Measurements from ENCODE around the gene ADAM23. TPM values are rescaled to one million over a fixed set of nuclear protein-coding genes. Genes with fewer than 3 reads are reported as not detected.

ADAM23 gene
- total RNA-seq, 1 donor from 2014 or later = 8.5 TPM

DNA sequence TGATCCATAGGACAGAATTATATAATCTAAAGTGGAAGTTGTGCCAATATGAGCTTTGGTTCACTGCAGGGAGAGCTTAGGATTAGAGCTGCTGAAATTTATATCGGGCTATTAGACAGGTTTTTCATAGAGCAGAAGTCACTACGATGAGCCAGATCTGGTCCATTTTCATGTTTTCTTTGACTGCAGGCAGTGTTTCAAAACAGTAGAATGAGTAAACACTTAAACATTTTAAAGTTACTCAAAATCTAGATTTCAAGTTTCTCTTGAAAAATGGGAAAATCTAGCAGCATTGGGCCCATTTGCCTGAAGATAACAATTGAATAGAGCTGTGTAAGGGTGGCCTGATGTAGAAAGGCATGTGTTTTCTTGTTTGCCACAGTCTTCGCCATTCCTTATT, 14.5 kb upstream of the ADAM23 start:
- no peaks in the 10 kb centered on the region for H3K36me3 Mint-ChIP-seq
- TF ChIP-seq, protein P1, sequence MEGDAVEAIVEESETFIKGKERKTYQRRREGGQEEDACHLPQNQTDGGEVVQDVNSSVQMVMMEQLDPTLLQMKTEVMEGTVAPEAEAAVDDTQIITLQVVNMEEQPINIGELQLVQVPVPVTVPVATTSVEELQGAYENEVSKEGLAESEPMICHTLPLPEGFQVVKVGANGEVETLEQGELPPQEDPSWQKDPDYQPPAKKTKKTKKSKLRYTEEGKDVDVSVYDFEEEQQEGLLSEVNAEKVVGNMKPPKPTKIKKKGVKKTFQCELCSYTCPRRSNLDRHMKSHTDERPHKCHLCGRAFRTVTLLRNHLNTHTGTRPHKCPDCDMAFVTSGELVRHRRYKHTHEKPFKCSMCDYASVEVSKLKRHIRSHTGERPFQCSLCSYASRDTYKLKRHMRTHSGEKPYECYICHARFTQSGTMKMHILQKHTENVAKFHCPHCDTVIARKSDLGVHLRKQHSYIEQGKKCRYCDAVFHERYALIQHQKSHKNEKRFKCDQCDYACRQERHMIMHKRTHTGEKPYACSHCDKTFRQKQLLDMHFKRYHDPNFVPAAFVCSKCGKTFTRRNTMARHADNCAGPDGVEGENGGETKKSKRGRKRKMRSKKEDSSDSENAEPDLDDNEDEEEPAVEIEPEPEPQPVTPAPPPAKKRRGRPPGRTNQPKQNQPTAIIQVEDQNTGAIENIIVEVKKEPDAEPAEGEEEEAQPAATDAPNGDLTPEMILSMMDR (IDR thresholded peaks at IDR 0.05; ENCODE audit: unreplicated experiment) = no peak
- no peaks in the 10 kb centered on the region for H3K9me3 Mint-ChIP-seq
- H3K27me3 Mint-ChIP-seq (ENCODE audit: low read depth) = peaks cover 11% of the 10 kb centered on the region
- H3K27ac Mint-ChIP-seq = no peak overlapping the region
- H3K4me1 Mint-ChIP-seq = peaks cover 10% of the 10 kb centered on the region
- no peak overlapping the region for H3K4me3 Mint-ChIP-seq
- DNase-seq (ENCODE audit: low spot score in 2 of 2, unreplicated experiment in 2 of 2) = no peak

DNA sequence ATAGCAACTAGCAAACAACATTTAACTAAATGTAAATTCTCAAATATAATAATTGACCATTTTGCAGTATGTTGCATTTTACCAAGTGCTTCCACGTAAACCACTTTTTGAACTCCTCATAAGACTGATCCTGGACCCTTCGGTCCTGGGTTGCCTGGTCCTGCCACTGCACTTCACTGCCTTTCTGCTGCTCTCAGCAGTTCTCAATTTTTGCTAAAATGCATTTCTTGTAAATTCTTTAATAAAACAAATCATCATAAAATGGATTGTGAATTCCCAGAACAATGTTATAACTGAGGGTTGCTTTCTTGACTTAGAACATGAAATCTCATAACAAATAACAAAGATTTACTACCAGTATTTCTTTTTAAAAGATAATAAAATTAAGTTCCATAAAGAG, 12.9 kb upstream of the ADAM23 start:
- peaks cover 26% of the 10 kb centered on the region for H3K27me3 Mint-ChIP-seq (ENCODE audit: low read depth)
- no peak overlapping the region for H3K27ac Mint-ChIP-seq
- H3K4me1 Mint-ChIP-seq = no peaks in the 10 kb centered on the region
- TF ChIP-seq, protein P1 (IDR thresholded peaks at IDR 0.05; ENCODE audit: unreplicated experiment) = no peak
- H3K36me3 Mint-ChIP-seq = no peaks in the 10 kb centered on the region
- no peak for DNase-seq (ENCODE audit: low spot score in 2 of 2, unreplicated experiment in 2 of 2)
- no peak overlapping the region for H3K4me3 Mint-ChIP-seq
- no peaks in the 10 kb centered on the region for H3K9me3 Mint-ChIP-seq

DNA sequence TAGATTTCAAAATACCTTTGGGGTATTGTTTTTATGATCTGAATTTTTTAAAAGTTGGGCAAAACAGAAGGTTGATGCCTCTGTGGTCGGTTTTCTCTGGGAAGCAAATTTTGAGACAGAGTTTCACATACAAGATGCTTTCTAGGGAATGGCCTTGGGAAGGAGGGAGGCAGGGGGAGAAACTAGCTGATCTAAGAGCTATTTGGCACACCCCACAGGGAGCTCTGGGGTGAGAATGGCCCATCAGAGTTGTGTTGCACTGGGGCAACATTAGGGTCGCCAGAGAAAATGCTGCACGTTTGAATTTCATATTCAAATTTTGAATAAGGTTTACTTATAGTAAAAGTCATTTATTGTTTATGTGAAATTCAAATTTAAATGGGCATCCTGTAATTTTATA, 11.9 kb upstream of the ADAM23 start:
- no peak overlapping the region for H3K27ac Mint-ChIP-seq
- no peak for DNase-seq (ENCODE audit: low spot score in 2 of 2, unreplicated experiment in 2 of 2)
- H3K36me3 Mint-ChIP-seq = no peaks in the 10 kb centered on the region
- no peak overlapping the region for H3K4me3 Mint-ChIP-seq
- TF ChIP-seq, protein P1 (IDR thresholded peaks at IDR 0.05; ENCODE audit: unreplicated experiment) = no peak
- H3K9me3 Mint-ChIP-seq = no peaks in the 10 kb centered on the region
- H3K27me3 Mint-ChIP-seq (ENCODE audit: low read depth) = peaks cover 33% of the 10 kb centered on the region
- no peaks in the 10 kb centered on the region for H3K4me1 Mint-ChIP-seq

- H3K27ac Mint-ChIP-seq = no peak overlapping the region
- no peak for DNase-seq (ENCODE audit: low spot score in 2 of 2, unreplicated experiment in 2 of 2)
- TF ChIP-seq, protein P1 (IDR thresholded peaks at IDR 0.05; ENCODE audit: unreplicated experiment) = no peak
- H3K27me3 Mint-ChIP-seq (ENCODE audit: low read depth) = peaks cover 35% of the 10 kb centered on the region
- no peaks in the 10 kb centered on the region for H3K4me1 Mint-ChIP-seq
- no peak overlapping the region for H3K4me3 Mint-ChIP-seq
- no peaks in the 10 kb centered on the region for H3K9me3 Mint-ChIP-seq
- no peaks in the 10 kb centered on the region for H3K36me3 Mint-ChIP-seq
These were observed 10.9 kb upstream of the ADAM23 start for GRCh38 chr2:206432193-206433082.

- DNase-seq (ENCODE audit: low spot score in 2 of 2, unreplicated experiment in 2 of 2) = no peak
- H3K36me3 Mint-ChIP-seq = no peaks in the 10 kb centered on the region
- H3K27me3 Mint-ChIP-seq (ENCODE audit: low read depth) = peaks cover 43% of the 10 kb centered on the region
- H3K27ac Mint-ChIP-seq = no peak overlapping the region
- TF ChIP-seq, protein P1 (IDR thresholded peaks at IDR 0.05; ENCODE audit: unreplicated experiment) = no peak
- H3K4me1 Mint-ChIP-seq = no peaks in the 10 kb centered on the region
- no peaks in the 10 kb centered on the region for H3K9me3 Mint-ChIP-seq
- H3K4me3 Mint-ChIP-seq = no peak overlapping the region
These were observed 10.1 kb upstream of the ADAM23 start for GRCh38 chr2:206433190-206433589.
